GM08714 (cell line): ENCODE results near the gene FAM193A.

Experiments used
- H3K4me3 ChIP-seq: fragments of 200-500 bp; sonication (Bioruptor generic); 2 replicates; pipeline ENCODE4 v1.5.1; 2014; ENCODE audit warnings: mild to moderate bottlenecking, low read length, inconsistent platforms
- ZNF274 ChIP-seq: IDR thresholded peaks from 2 replicates; pipeline ENCODE4 v1.6.1; 2012; ENCODE audit warnings: mild to moderate bottlenecking, low read depth, low read length

Gene FAM193A

GRCh38 chr4:2536193-2537010 lies at the start of gene FAM193A:
FAM193A (plus strand) TSS chr4:2536647; CDS start chr4:2536916, 269 bp downstream.
- H3K4me3 ChIP-seq = peak within 1 kb of the TSS; percentile 95
- no peak for TF ChIP-seq ZNF274

GRCh38 chr4:2486981-2487380 lies 49.5 kb upstream of the FAM193A start:
- TF ChIP-seq ZNF274 = no peak
- H3K4me3 ChIP-seq = no peak overlapping the region

GRCh38 chr4:2487632-2488031 lies 48.8 kb upstream of the FAM193A start:
- no peak overlapping the region for H3K4me3 ChIP-seq
- no peak for TF ChIP-seq ZNF274

GRCh38 chr4:2489081-2489805 lies 47.2 kb upstream of the FAM193A start:
- no peak for TF ChIP-seq ZNF274
- H3K4me3 ChIP-seq = no peak overlapping the region

GRCh38 chr4:2489841-2490552 lies 46.5 kb upstream of the FAM193A start:
- TF ChIP-seq ZNF274 = no peak
- no peak overlapping the region for H3K4me3 ChIP-seq

- TF ChIP-seq ZNF274 = no peak
- H3K4me3 ChIP-seq = no peak overlapping the region
These were observed 43.5 kb upstream of the FAM193A start for GRCh38 chr4:2492970-2493369.

GRCh38 chr4:2494992-2495391 lies 41.5 kb upstream of the FAM193A start:
- H3K4me3 ChIP-seq = no peak overlapping the region
- no peak for TF ChIP-seq ZNF274

GRCh38 chr4:2497324-2497723 lies 39.1 kb upstream of the FAM193A start:
- no peak for TF ChIP-seq ZNF274
- no peak overlapping the region for H3K4me3 ChIP-seq

GRCh38 chr4:2497931-2498330 lies 38.5 kb upstream of the FAM193A start:
- H3K4me3 ChIP-seq = no peak overlapping the region
- TF ChIP-seq ZNF274 = no peak

- no peak for TF ChIP-seq ZNF274
- H3K4me3 ChIP-seq = no peak overlapping the region
These were observed 35.9 kb upstream of the FAM193A start for GRCh38 chr4:2500547-2500946.

- no peak overlapping the region for H3K4me3 ChIP-seq
- no peak for TF ChIP-seq ZNF274
These were observed 35.3 kb upstream of the FAM193A start for GRCh38 chr4:2501034-2501594.

- no peak for TF ChIP-seq ZNF274
- no peak overlapping the region for H3K4me3 ChIP-seq
These were observed 32.6 kb upstream of the FAM193A start for GRCh38 chr4:2503809-2504208.

- TF ChIP-seq ZNF274 = no peak
- no peak overlapping the region for H3K4me3 ChIP-seq
These were observed 29.2 kb upstream of the FAM193A start for GRCh38 chr4:2507259-2507658.

GRCh38 chr4:2507855-2508254 lies 28.6 kb upstream of the FAM193A start:
- TF ChIP-seq ZNF274 = no peak
- H3K4me3 ChIP-seq = no peak overlapping the region
